WTC11 (cell line): Measurements from ENCODE around the gene BFSP1. TPM values are rescaled to one million over a fixed set of nuclear protein-coding genes. Genes with fewer than 3 reads are reported as not detected.
A peak's percentile ranks its signal among the peaks of the same experiment; 100 is the strongest.

Experiments
- ATAC-seq: fragments of 200-7000 bp; cut with Tn5 transposase; 2 replicates; pipeline ENCODE4 v1.10.0; 2021; ENCODE audit warnings: mild to moderate bottlenecking, moderate library complexity
- CTCF ChIA-PET: fragments of 300-600 bp; sonication (Branson Sonifier 250); formaldehyde crosslinking; loops from one replicate; lab custom pipeline; 2021; ENCODE audit warnings: antibody characterized with exemption; lab: Charles Lee
- POLR2A ChIA-PET: fragments of 350-600 bp; sonication (Branson Sonifier 250); formaldehyde crosslinking; loops from one replicate; lab custom pipeline; 2021; ENCODE audit warnings: antibody characterized with exemption; lab: Charles Lee
- DNase-seq: peaks from one replicate; pipeline ENCODE4 v3.0.0; 2021; ENCODE audit warnings: low spot score
- H3K27ac Mint-ChIP-seq: 2 replicates; pipeline ENCODE4 v1.8.0; 2021; ENCODE audit warnings: mixed read lengths
- H3K27me3 Mint-ChIP-seq: 2 replicates; pipeline ENCODE4 v1.8.0; 2021; ENCODE audit warnings: low read depth, mild to moderate bottlenecking, moderate library complexity, mixed read lengths
- H3K36me3 Mint-ChIP-seq: 2 replicates; pipeline ENCODE4 v1.8.0; 2021; ENCODE audit warnings: mixed read lengths
- H3K4me1 Mint-ChIP-seq: 2 replicates; pipeline ENCODE4 v1.8.0; 2022; ENCODE audit warnings: mixed read lengths
- H3K4me3 Mint-ChIP-seq: 2 replicates; pipeline ENCODE4 v1.8.0; 2021; ENCODE audit warnings: mild to moderate bottlenecking, moderate library complexity, mixed read lengths
- H3K9me3 Mint-ChIP-seq: 2 replicates; pipeline ENCODE4 v1.8.0; 2021; ENCODE audit warnings: mixed read lengths
- ATF3 ChIP-seq: sonication (generic); formaldehyde crosslinking; conservative IDR thresholded peaks from 2 replicates; pipeline ENCODE4 v1.8.1; 2022; ENCODE audit warnings: mild to moderate bottlenecking, missing genetic modification reagents
- E2F1 ChIP-seq: sonication (generic); formaldehyde crosslinking; IDR thresholded peaks from 2 replicates; pipeline ENCODE4 v1.8.0; 2022; ENCODE audit warnings: mild to moderate bottlenecking, missing genetic modification reagents
- ESRRA ChIP-seq: sonication (generic); formaldehyde crosslinking; IDR thresholded peaks from 2 replicates; pipeline ENCODE4 v1.8.1; 2022; ENCODE audit warnings: mild to moderate bottlenecking, missing genetic modification reagents, borderline replicate concordance
- FOXP1 ChIP-seq: sonication (generic); formaldehyde crosslinking; IDR thresholded peaks from 2 replicates; pipeline ENCODE4 v1.8.0; 2022; ENCODE audit warnings: missing genetic modification reagents, mild to moderate bottlenecking, moderate library complexity, borderline replicate concordance
- GRHL2 ChIP-seq: fragments of 250-450 bp; sonication (Bioruptor Pico); IDR thresholded peaks from 2 replicates; pipeline ENCODE4 v1.8.0; 2022; ENCODE audit warnings: mild to moderate bottlenecking, moderate library complexity; ENCODE audit not compliant: insufficient replicate concordance, severe bottlenecking
- HMGA2 ChIP-seq: fragments of 250-450 bp; sonication (Bioruptor Pico); IDR thresholded peaks from 2 replicates; pipeline ENCODE4 v1.4.0; 2021; ENCODE audit warnings: mild to moderate bottlenecking, moderate library complexity
- HMGXB4 ChIP-seq: sonication (generic); formaldehyde crosslinking; IDR thresholded peaks from 2 replicates; pipeline ENCODE4 v1.8.1; 2023; ENCODE audit warnings: mild to moderate bottlenecking, moderate library complexity, missing genetic modification reagents
- IRF2 ChIP-seq: sonication (generic); formaldehyde crosslinking; IDR thresholded peaks from 2 replicates; pipeline ENCODE4 v1.8.0; 2022; ENCODE audit warnings: low read depth, missing genetic modification reagents, borderline replicate concordance
- JAZF1 ChIP-seq: fragments of 250-450 bp; sonication (Bioruptor Pico); IDR thresholded peaks from 2 replicates; pipeline ENCODE4 v1.9.0; 2021; ENCODE audit warnings: moderate library complexity, mild to moderate bottlenecking, inconsistent platforms
- KAT7 ChIP-seq: sonication (generic); formaldehyde crosslinking; IDR thresholded peaks from 2 replicates; pipeline ENCODE4 v1.8.1; 2023; ENCODE audit warnings: missing genetic modification reagents, mild to moderate bottlenecking, borderline replicate concordance
- MYBL2 ChIP-seq: sonication (generic); formaldehyde crosslinking; IDR thresholded peaks from 2 replicates; pipeline ENCODE4 v1.8.1; 2023; ENCODE audit warnings: mild to moderate bottlenecking, moderate library complexity, missing genetic modification reagents
- NR2C2 ChIP-seq: sonication (generic); formaldehyde crosslinking; IDR thresholded peaks from 2 replicates; pipeline ENCODE4 v1.8.0; 2022; ENCODE audit warnings: mild to moderate bottlenecking, missing genetic modification reagents
- PREB ChIP-seq: sonication (generic); formaldehyde crosslinking; IDR thresholded peaks from 2 replicates; pipeline ENCODE4 v1.8.1; 2022; ENCODE audit warnings: mild to moderate bottlenecking, missing genetic modification reagents, moderate library complexity, borderline replicate concordance
- SMAD4 ChIP-seq: sonication (generic); formaldehyde crosslinking; IDR thresholded peaks from 2 replicates; pipeline ENCODE4 v1.8.0; 2022; ENCODE audit warnings: mild to moderate bottlenecking, missing genetic modification reagents
- TCF7 ChIP-seq: sonication (generic); formaldehyde crosslinking; IDR thresholded peaks from 2 replicates; pipeline ENCODE4 v1.8.0; 2022; ENCODE audit warnings: mild to moderate bottlenecking, low read depth, missing genetic modification reagents, moderate library complexity
- TP53 ChIP-seq: sonication (generic); formaldehyde crosslinking; IDR thresholded peaks from 2 replicates; pipeline ENCODE4 v1.8.1; 2023; ENCODE audit warnings: mild to moderate bottlenecking, missing genetic modification reagents
- ZNF138 ChIP-seq: sonication (generic); formaldehyde crosslinking; conservative IDR thresholded peaks from 2 replicates; pipeline ENCODE4 v1.8.1; 2022; ENCODE audit warnings: mild to moderate bottlenecking, moderate library complexity, missing genetic modification reagents
- ZNF263 ChIP-seq: sonication (generic); formaldehyde crosslinking; IDR thresholded peaks from 2 replicates; pipeline ENCODE4 v1.8.1; 2022; ENCODE audit warnings: low read depth, mild to moderate bottlenecking, moderate library complexity, missing genetic modification reagents
- ZNF281 ChIP-seq: sonication (generic); formaldehyde crosslinking; IDR thresholded peaks from 2 replicates; pipeline ENCODE4 v1.8.0; 2023; ENCODE audit warnings: mild to moderate bottlenecking, missing genetic modification reagents
- ZNF317 ChIP-seq: sonication (generic); formaldehyde crosslinking; IDR thresholded peaks from 2 replicates; pipeline ENCODE4 v1.8.1; 2023; ENCODE audit warnings: low read depth, mild to moderate bottlenecking, moderate library complexity, missing genetic modification reagents, borderline replicate concordance
- ZSCAN18 ChIP-seq: fragments of 250-450 bp; sonication (Bioruptor Pico); IDR thresholded peaks from 2 replicates; pipeline ENCODE4 v2.1.2; 2022; ENCODE audit warnings: mild to moderate bottlenecking, moderate library complexity
- total RNA-seq: library from RNA; stranded (reverse); gene quantifications from 3 replicates; pipeline ENCODE4 v1.2.3, GENCODE V29; 2021
- TF ChIP-seq, protein P1 (sequence below): sonication (generic); formaldehyde crosslinking; IDR thresholded peaks from 2 replicates; pipeline ENCODE4 v1.8.0; 2022; ENCODE audit warnings: mild to moderate bottlenecking, missing genetic modification reagents
- TF ChIP-seq, protein P2 (sequence below): sonication (generic); formaldehyde crosslinking; IDR thresholded peaks from 2 replicates; pipeline ENCODE4 v1.8.0; 2022; ENCODE audit warnings: mild to moderate bottlenecking, missing genetic modification reagents

BFSP1 gene
- total RNA-seq, 1 experiment from 2014 or later = 3.0 TPM

DNA sequence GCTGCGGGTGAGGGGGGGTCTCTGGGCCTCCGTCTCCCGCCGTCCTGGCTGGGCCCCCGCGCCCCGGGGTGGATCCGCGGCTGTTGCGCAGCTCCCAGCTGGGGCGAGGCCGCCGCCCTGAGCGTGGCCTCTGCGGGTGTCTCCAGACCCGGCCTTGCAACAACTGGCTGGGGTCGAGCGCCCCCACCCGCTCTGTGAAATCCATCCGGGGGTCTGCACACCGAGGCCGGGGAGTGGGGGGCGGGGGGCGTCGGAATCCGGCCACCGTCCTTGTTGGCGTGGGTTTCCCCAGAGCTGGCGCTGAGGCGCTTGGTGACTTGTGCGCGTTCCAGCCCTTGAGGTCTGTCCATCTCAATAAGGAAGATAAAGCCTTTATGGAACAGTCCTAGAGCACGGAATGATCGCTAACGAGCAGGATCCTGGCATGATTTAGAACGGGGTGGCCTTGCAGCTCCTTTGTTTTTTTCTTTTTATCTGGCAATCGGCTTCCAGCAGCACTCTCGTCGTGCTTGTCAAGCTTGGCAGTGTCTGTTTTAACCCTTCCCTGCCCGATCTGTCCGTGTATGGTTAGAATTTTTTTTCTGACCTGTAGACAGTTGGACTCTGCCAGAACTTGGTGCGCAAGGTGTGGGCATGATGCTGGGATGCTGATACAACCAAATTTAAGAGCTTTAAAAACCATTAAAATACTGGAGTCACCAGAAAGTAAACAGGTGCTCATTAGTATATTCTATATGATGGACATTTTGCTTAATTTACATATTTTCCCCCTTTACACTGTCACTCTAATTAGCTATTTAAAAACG is 39.4 kb upstream of the BFSP1 start:
- ATAC-seq = peak; percentile 7
- CTCF ChIA-PET = interaction anchor here (0.8 to 1.9 kb wide), 12 partner anchors 10 to 368 kb away, joined by 3 to 12 read pairs (median 5); partner anchors contain the start of genes BFSP1 and RRBP1
- TF ChIP-seq ZNF281 (CRISPR knock-in tag) (no peak), HMGXB4 (CRISPR knock-in tag) (peak; percentile 66; the same call in 1 of the 2 replicates), ESRRA (no peak), GRHL2 (CRISPR knock-in tag) (no peak), TP53 (CRISPR knock-in tag) (no peak), ATF3 (no peak), IRF2 (CRISPR knock-in tag) (no peak), ZSCAN18 (CRISPR knock-in tag) (no peak), JAZF1 (CRISPR knock-in tag) (no peak), SMAD4 (CRISPR knock-in tag) (0 out of 2 replicates have a peak, but pooled peaks have one; percentile 5), ZNF138 (CRISPR knock-in tag) (0 out of 2 replicates have a peak, but pooled peaks have one; percentile 53), FOXP1 (CRISPR knock-in tag) (0 out of 2 replicates have a peak, but pooled peaks have one; percentile 35), MYBL2 (peak; percentile 48; the same call in 1 of the 2 replicates), ZNF263 (CRISPR knock-in tag) (no peak), TCF7 (CRISPR knock-in tag) (no peak), PREB (no peak), E2F1 (CRISPR knock-in tag) (no peak), HMGA2 (CRISPR knock-in tag) (no peak), NR2C2 (no peak), ZNF317 (CRISPR knock-in tag) (no peak), KAT7 (0 out of 2 replicates have a peak, but pooled peaks have one; percentile 20)
- TF ChIP-seq, protein P1, sequence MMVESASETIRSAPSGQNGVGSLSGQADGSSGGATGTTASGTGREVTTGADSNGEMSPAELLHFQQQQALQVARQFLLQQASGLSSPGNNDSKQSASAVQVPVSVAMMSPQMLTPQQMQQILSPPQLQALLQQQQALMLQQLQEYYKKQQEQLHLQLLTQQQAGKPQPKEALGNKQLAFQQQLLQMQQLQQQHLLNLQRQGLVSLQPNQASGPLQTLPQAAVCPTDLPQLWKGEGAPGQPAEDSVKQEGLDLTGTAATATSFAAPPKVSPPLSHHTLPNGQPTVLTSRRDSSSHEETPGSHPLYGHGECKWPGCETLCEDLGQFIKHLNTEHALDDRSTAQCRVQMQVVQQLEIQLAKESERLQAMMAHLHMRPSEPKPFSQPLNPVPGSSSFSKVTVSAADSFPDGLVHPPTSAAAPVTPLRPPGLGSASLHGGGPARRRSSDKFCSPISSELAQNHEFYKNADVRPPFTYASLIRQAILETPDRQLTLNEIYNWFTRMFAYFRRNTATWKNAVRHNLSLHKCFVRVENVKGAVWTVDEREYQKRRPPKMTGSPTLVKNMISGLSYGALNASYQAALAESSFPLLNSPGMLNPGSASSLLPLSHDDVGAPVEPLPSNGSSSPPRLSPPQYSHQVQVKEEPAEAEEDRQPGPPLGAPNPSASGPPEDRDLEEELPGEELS (CRISPR knock-in tag) = no peak
- TF ChIP-seq, protein P2, sequence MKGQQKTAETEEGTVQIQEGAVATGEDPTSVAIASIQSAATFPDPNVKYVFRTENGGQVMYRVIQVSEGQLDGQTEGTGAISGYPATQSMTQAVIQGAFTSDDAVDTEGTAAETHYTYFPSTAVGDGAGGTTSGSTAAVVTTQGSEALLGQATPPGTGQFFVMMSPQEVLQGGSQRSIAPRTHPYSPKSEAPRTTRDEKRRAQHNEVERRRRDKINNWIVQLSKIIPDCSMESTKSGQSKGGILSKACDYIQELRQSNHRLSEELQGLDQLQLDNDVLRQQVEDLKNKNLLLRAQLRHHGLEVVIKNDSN (CRISPR knock-in tag) = no peak
- Mint-ChIP-seq H3K9me3 (peaks cover 4% of the 10 kb centered on the region; the same call in 1 of the 2 replicates), H3K4me3 (peak overlapping the region; percentile 88), H3K27me3 (no peaks in the 10 kb centered on the region), H3K36me3 (0 out of 2 replicates have a peak, but pooled peaks cover 2% of the 10 kb centered on the region), H3K4me1 (peaks cover 56% of the 10 kb centered on the region), H3K27ac (peak overlapping the region; percentile 74)
- POLR2A ChIA-PET = interaction anchor here (0.6 to 2.7 kb wide), 17 partner anchors 9 to 399 kb away, joined by 3 to 23 read pairs (median 6); partner anchors contain the start of genes BFSP1, MGME1, RRBP1 and SNX5
- DNase-seq = peak; percentile 44
